Liver (tissue), 9 donors: ENCODE measurements around the gene AMPD1. TPM values are rescaled to one million over a fixed set of nuclear protein-coding genes. Genes with fewer than 3 reads are reported as not detected.

Source experiments
- DNase-seq: peaks from one replicate; pipeline ENCODE4 v3.0.0-alpha.2; 2017; ENCODE audit warnings: low spot score
- H3K27ac ChIP-seq, 2 donors: one replicate each; pipeline ENCODE4 v1.7.0; 2013; ENCODE audit warnings: inconsistent platforms in 2 of 2, low read length in 2 of 2, control low read depth in 1 of 2, low read depth in 1 of 2, mild to moderate bottlenecking in 1 of 2
- H3K27me3 ChIP-seq, 4 donors: one replicate each; pipeline versions ENCODE4 v1.6.1 to v1.7.0; 2013; ENCODE audit warnings: low read length in 3 of 4, inconsistent platforms in 1 of 4, mild to moderate bottlenecking in 1 of 4, moderate library complexity in 1 of 4; ENCODE audit not compliant: control insufficient read depth in 4 of 4, insufficient read depth in 4 of 4
- H3K36me3 ChIP-seq, 4 donors: one replicate each; pipeline versions ENCODE4 v1.6.1 to v1.7.0; 2013; ENCODE audit warnings: low read length in 3 of 4, mild to moderate bottlenecking in 3 of 4, low read depth in 1 of 4, moderate library complexity in 1 of 4; ENCODE audit not compliant: control insufficient read depth in 4 of 4, insufficient read depth in 3 of 4
- H3K4me1 ChIP-seq, 4 donors: one replicate each; pipeline versions ENCODE4 v1.6.1 to v1.7.0; 2013; ENCODE audit warnings: low read length in 3 of 4, mild to moderate bottlenecking in 3 of 4, moderate library complexity in 1 of 4; ENCODE audit not compliant: control insufficient read depth in 4 of 4, insufficient read depth in 4 of 4
- H3K4me3 ChIP-seq, 3 donors: one replicate each; pipeline versions ENCODE4 v1.6.1 to v1.7.0; 2013; ENCODE audit warnings: low read length in 3 of 3, control low read depth in 1 of 3, low read depth in 1 of 3, mild to moderate bottlenecking in 1 of 3
- H3K9ac ChIP-seq, 2 donors: one replicate each; pipeline ENCODE4 v1.7.0; 2013; ENCODE audit warnings: low read length in 2 of 2, mild to moderate bottlenecking in 2 of 2, moderate library complexity in 2 of 2, control low read depth in 1 of 2, low read depth in 1 of 2
- H3K9me3 ChIP-seq, 4 donors: one replicate each; pipeline versions ENCODE4 v1.6.1 to v1.7.0; 2013; ENCODE audit warnings: low read length in 3 of 4; ENCODE audit not compliant: control insufficient read depth in 4 of 4
- EGR1 ChIP-seq, 2 donors: IDR thresholded peaks; 2 replicates each; pipeline ENCODE4 v1.6.1; 2016 to 2018; ENCODE audit warnings: antibody characterized with exemption in 2 of 2, low read depth in 2 of 2
- FOXA1 ChIP-seq: IDR thresholded peaks from 2 replicates; pipeline ENCODE4 v1.6.1; 2016; ENCODE audit warnings: antibody characterized with exemption
- JUND ChIP-seq, 2 donors: IDR thresholded peaks; 2 replicates each; pipeline ENCODE4 v1.6.1; 2016; ENCODE audit warnings: antibody characterized with exemption in 2 of 2
- NR2F2 ChIP-seq: IDR thresholded peaks from 2 replicates; pipeline ENCODE4 v1.6.1; 2016; ENCODE audit warnings: antibody characterized with exemption
- RXRA ChIP-seq, 2 donors: IDR thresholded peaks; 2 replicates each; pipeline ENCODE4 v1.6.1; 2017 to 2018; ENCODE audit warnings: antibody characterized with exemption in 2 of 2, mild to moderate bottlenecking in 1 of 2
- SP1 ChIP-seq: IDR thresholded peaks from 2 replicates; pipeline ENCODE4 v1.6.1; 2018; ENCODE audit warnings: antibody characterized with exemption, mild to moderate bottlenecking
- TAF1 ChIP-seq: conservative IDR thresholded peaks from 2 replicates; pipeline ENCODE4 v1.6.1; 2016; ENCODE audit warnings: antibody characterized with exemption, mild to moderate bottlenecking
- YY1 ChIP-seq: IDR thresholded peaks from 2 replicates; pipeline ENCODE4 v1.6.1; 2016; ENCODE audit warnings: antibody characterized with exemption, mild to moderate bottlenecking
- WGBS: extraction: QIAGEN DNeasy Blood & Tissue Kit; methylation state at CpG from one replicate; pipeline ENCODE4 v1.1.7; 2013; 5-methylcytosine and 5-hydroxymethylcytosine counted together
- polyA plus RNA-seq, 2 donors: library from polyadenylated mRNA; stranded (reverse) in 1 of 2; unstranded in 1 of 2; fragments of 200-250 nt in 1 of 2; fragments of >200 nt in 1 of 2; fragmentation: Nextera tagmentation in 1 of 2; extraction: Ambion mirVana in 1 of 2; gene quantifications; one replicate each; pipeline versions ENCODE4 v1.2.1 to v1.2.3, GENCODE V29; 2013 to 2015
- total RNA-seq, 2 donors: library from RNA; depleted of rRNA; stranded (reverse); fragments of >200 nt; gene quantifications; one replicate each; pipeline ENCODE4 v1.2.3, GENCODE V29; 2014
- TF ChIP-seq, protein P1 (sequence below): IDR thresholded peaks from 2 replicates; pipeline ENCODE4 v1.6.1; 2016; ENCODE audit warnings: antibody characterized with exemption
- donor health status: healthy.
- donor health status: healthy.
- donor health status: healthy.
- donor health status: healthy.
- donor health status: healthy.

Gene AMPD1
- total and polyA plus RNA-seq, 4 donors = 0.03 TPM; not detected in 3

- TF ChIP-seq, protein P1, sequence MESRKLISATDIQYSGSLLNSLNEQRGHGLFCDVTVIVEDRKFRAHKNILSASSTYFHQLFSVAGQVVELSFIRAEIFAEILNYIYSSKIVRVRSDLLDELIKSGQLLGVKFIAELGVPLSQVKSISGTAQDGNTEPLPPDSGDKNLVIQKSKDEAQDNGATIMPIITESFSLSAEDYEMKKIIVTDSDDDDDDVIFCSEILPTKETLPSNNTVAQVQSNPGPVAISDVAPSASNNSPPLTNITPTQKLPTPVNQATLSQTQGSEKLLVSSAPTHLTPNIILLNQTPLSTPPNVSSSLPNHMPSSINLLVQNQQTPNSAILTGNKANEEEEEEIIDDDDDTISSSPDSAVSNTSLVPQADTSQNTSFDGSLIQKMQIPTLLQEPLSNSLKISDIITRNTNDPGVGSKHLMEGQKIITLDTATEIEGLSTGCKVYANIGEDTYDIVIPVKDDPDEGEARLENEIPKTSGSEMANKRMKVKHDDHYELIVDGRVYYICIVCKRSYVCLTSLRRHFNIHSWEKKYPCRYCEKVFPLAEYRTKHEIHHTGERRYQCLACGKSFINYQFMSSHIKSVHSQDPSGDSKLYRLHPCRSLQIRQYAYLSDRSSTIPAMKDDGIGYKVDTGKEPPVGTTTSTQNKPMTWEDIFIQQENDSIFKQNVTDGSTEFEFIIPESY = peak; percentile 71
- TF ChIP-seq TAF1 = peak; percentile 81
- peak; percentile 26 to 59 for TF ChIP-seq RXRA (IDR thresholded peaks at IDR 0.05)
- peak; percentile 69 for TF ChIP-seq SP1
- TF ChIP-seq NR2F2 = peak; percentile 30
- no peak for TF ChIP-seq FOXA1
- peak; percentile 66 for TF ChIP-seq YY1
These were observed 25.0 kb downstream of the AMPD1 start (continued) for GRCh38 chr1:114670083-114671010.

DNA sequence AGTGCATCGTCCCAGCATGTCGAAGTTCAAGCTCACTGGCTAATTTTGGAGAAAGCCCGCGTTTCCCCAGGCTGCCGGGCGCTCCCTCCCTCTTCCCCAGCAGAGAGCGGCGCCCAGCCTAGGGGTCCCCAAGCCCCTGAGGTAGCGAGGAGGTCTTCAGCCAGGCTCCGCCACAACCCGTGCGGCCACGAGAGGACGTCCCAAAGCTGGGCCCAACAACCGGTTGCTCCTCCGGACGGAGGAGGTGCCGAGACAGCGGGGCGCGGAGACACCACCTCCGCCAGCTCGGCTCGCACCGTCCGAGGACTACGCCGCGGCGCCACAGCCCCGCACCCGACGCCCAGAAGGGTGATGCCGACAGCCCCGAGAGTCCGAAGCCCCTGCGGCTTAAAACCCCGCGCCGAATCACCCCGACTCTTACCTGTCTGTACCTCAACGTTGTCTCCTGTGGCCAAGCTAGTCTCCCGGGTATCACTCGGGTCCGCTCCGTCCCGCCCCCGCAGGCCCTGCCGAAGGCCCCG is 25.7 kb downstream of the AMPD1 start, which contains the start of gene DENND2C:
DENND2C (minus strand) TSS at position 488 of the 521 bp plus-strand sequence. CDS start 44,065 bp downstream, outside the sequence.
- peak within 1 kb of the TSS; percentile 52 to 64 for H3K9ac ChIP-seq
- WGBS = under 1% methylated on average over 50 of the region's 50 CpGs
- no peaks in the 10 kb centered on the region for H3K27me3 ChIP-seq
- no peaks in the 10 kb centered on the region for H3K36me3 ChIP-seq
- peak within 1 kb of the TSS; percentile 64 to 83 (median 79) for H3K4me3 ChIP-seq
- peaks cover 3 to 11% (median 9%) of the 10 kb centered on the region in 4 donors for H3K4me1 ChIP-seq
- no peaks in the 10 kb centered on the region for H3K9me3 ChIP-seq
- no peak for DNase-seq
- TF ChIP-seq EGR1 (IDR thresholded peaks at IDR 0.05; ENCODE audit: low read depth in 2 of 2) (peak; percentile 96 to 98), FOXA1 (no peak)
- H3K27ac ChIP-seq = peak within 1 kb of the TSS; percentile 57 to 82

- Histone ChIP-seq H3K27ac (peak overlapping the region; percentile 57 to 82), H3K9me3 (no peaks in the 10 kb centered on the region), H3K4me3 (peak overlapping the region; percentile 64 to 83 (median 79)), H3K27me3 (no peaks in the 10 kb centered on the region), H3K9ac (peak overlapping the region; percentile 52 to 64), H3K4me1 (peaks cover 3 to 11% (median 9%) of the 10 kb centered on the region in 4 donors), H3K36me3 (no peaks in the 10 kb centered on the region)
- peak; percentile 19 for TF ChIP-seq YY1
- no peak for TF ChIP-seq NR2F2
- no peak for TF ChIP-seq JUND (IDR thresholded peaks at IDR 0.05)
- TF ChIP-seq, protein P1 = no peak
- WGBS = 24% methylated on average over 13 of the region's 13 CpGs
- no peak for DNase-seq
These were observed 26.4 kb downstream of the AMPD1 start for GRCh38 chr1:114668784-114669561.
